Endothelial cell (in vitro differentiated cells): ENCODE results near the gene MAP3K5. TPM values are rescaled to one million over a fixed set of nuclear protein-coding genes. Genes with fewer than 3 reads are reported as not detected.
A peak's percentile ranks its signal among the peaks of the same experiment; 100 is the strongest.

Experiments used
- DNase-seq: peaks from one replicate; pipeline ENCODE4 v3.0.0; 2021; ENCODE audit warnings: low spot score
- H3K27ac Mint-ChIP-seq: one replicate; pipeline ENCODE4 v1.8.0; 2021; ENCODE audit warnings: mixed read lengths, inconsistent platforms; ENCODE audit not compliant: unreplicated experiment
- H3K27me3 Mint-ChIP-seq: one replicate; pipeline ENCODE4 v1.8.0; 2021; ENCODE audit warnings: mild to moderate bottlenecking, moderate library complexity, mixed read lengths, inconsistent platforms; ENCODE audit not compliant: unreplicated experiment
- H3K36me3 Mint-ChIP-seq: one replicate; pipeline ENCODE4 v1.8.0; 2021; ENCODE audit warnings: mild to moderate bottlenecking, low read depth, mixed read lengths, inconsistent platforms; ENCODE audit not compliant: unreplicated experiment
- H3K4me1 Mint-ChIP-seq: one replicate; pipeline ENCODE4 v1.8.0; 2021; ENCODE audit warnings: mild to moderate bottlenecking, mixed read lengths, inconsistent platforms; ENCODE audit not compliant: unreplicated experiment
- H3K4me3 Mint-ChIP-seq: one replicate; pipeline ENCODE4 v1.8.0; 2021; ENCODE audit warnings: mild to moderate bottlenecking, mixed read lengths, inconsistent platforms; ENCODE audit not compliant: unreplicated experiment
- H3K9me3 Mint-ChIP-seq: one replicate; pipeline ENCODE4 v1.8.0; 2021; ENCODE audit warnings: mixed read lengths, inconsistent platforms; ENCODE audit not compliant: unreplicated experiment
- CTCF ChIP-seq: fragments of 200-600 bp; sonication (generic); IDR thresholded peaks from one replicate; pipeline ENCODE4 v1.5.0; 2021; ENCODE audit warnings: antibody characterized with exemption; ENCODE audit not compliant: unreplicated experiment
- long read RNA-seq: library from polyadenylated mRNA; unstranded; transcript quantifications from one replicate; pipeline ENCODE4 v2.0.0, GENCODE V29; 2020; ENCODE audit not compliant: unreplicated experiment
- total RNA-seq: library from RNA; stranded (reverse); fragmentation: NEBNext Ultra II Directional; extraction: Animal tissue kit (Norgen Biotek cat#: 25700); gene quantifications from one replicate; pipeline ENCODE4 v1.2.1, GENCODE V29; 2021; ENCODE audit not compliant: unreplicated experiment

The MAP3K5 gene
- 0.33 TPM for total RNA-seq
- long read RNA-seq = 0 reads

DNA sequence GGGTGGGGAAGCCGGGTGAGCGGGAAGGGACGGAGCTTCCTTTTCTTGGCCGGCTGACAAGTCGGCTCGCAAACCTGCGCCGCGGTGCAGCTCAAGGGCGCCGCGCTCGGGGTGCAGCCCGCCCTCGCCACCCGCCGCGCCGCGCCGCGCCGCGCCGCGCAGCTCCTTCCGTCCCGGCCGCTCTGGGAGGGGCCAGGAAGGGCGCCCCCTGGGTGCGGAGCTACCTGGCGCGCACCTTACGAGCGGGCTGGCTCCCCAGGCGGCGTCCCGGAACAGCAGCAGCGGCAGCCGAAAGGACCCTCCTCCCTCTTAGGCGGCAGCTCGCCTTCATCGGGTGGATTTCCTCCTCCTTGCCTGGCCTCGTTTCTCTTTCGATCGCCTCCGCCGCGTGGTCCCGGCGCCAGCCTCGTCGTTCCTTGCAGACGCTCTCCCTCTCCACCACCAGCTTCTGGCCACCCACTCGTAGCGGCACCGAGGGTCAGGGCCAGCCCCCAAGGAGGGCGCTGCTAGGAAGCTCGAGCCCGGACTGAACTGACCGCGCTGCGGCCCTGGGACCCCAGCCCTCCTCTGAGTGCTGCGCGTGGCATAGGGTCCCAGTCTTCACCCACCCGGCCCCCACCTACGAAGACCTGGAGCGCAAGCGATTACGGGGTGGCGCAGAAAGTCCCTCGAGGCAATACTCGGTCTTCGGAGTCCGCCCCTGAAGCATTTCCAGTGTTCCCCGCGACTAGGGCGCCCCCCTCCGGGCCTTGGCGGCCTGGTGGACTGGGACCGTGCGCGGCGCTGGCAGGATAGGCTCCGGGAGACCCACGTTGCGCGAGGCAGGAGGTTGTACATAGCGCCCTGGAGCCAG is at the start of gene MAP3K5:
MAP3K5 (minus strand) TSS at position 68 of the 853 bp plus-strand sequence. CDS start 320 bp downstream, outside the sequence.
- no peak within 1 kb of the TSS for H3K27ac Mint-ChIP-seq
- H3K27me3 Mint-ChIP-seq = peaks cover 7% of the 10 kb centered on the region
- no peaks in the 10 kb centered on the region for H3K9me3 Mint-ChIP-seq
- H3K4me1 Mint-ChIP-seq = peaks cover 4% of the 10 kb centered on the region
- DNase-seq = peak; percentile 94
- TF ChIP-seq CTCF = peak; percentile 61
- peaks cover 3% of the 10 kb centered on the region for H3K36me3 Mint-ChIP-seq
- peak within 1 kb of the TSS; percentile 90 for H3K4me3 Mint-ChIP-seq

GRCh38 chr6:136840276-136841001 is 48.2 kb upstream of the MAP3K5 start:
- Mint-ChIP-seq H3K4me3 (no peak overlapping the region), H3K4me1 (no peaks in the 10 kb centered on the region), H3K9me3 (no peaks in the 10 kb centered on the region), H3K36me3 (no peaks in the 10 kb centered on the region), H3K27ac (no peak overlapping the region), H3K27me3 (no peaks in the 10 kb centered on the region)
- no peak for DNase-seq
- TF ChIP-seq CTCF = no peak

DNA sequence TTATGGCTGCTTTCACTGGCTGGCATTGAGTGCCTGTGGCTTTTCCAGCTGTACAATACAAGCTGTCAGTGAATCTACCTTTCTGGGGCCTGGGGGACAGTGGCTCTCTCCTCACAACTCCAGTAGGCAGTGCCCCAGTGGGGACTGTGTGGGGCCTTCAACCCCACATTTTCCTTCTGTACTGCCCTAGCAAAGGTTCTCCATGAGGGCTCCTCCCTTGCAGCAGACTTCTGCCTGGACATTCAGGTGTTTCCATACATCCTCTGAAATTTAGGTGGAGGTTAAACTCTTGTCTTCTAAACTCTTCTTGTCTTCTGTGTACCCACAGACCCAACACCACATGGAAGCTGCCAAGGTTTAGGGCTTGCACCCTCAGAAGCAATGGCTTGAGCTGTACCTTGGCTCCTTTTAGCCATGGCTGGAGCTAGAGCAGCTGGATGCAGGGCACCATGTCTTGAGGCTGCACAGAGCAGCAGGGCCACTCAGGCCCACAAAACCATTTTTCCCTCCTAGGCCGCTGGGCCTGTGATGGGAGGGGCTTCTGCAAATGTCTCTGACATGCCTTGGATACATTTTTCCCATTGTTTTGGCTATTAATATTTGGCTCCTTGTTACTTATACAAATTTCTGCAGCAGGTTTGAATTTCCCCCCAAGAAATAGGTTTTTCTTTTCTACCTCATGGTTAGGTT is 39.7 kb upstream of the MAP3K5 start:
- DNase-seq = no peak
- Mint-ChIP-seq H3K4me1 (no peaks in the 10 kb centered on the region), H3K4me3 (peak overlapping the region; percentile 24), H3K27me3 (peaks cover 3% of the 10 kb centered on the region), H3K27ac (no peak overlapping the region), H3K36me3 (peaks cover 35% of the 10 kb centered on the region), H3K9me3 (peaks cover 21% of the 10 kb centered on the region)
- no peak for TF ChIP-seq CTCF

- Mint-ChIP-seq H3K4me1 (peaks cover 6% of the 10 kb centered on the region), H3K27me3 (peaks cover 4% of the 10 kb centered on the region), H3K9me3 (peaks cover 4% of the 10 kb centered on the region), H3K4me3 (no peak overlapping the region), H3K27ac (no peak overlapping the region), H3K36me3 (peaks cover 11% of the 10 kb centered on the region)
- no peak for TF ChIP-seq CTCF
- DNase-seq = no peak
These were observed 33.9 kb upstream of the MAP3K5 start for GRCh38 chr6:136826216-136826615.
